Erythroblast (primary cell): ENCODE results near the gene PKN2.

Experiments
- GATA1 ChIP-seq: IDR thresholded peaks from 2 replicates; pipeline ENCODE4 v1.6.1; 2011; ENCODE audit warnings: low read depth, mild to moderate bottlenecking, control low read depth, low read length, moderate library complexity
- POLR2A ChIP-seq: IDR thresholded peaks from 2 replicates; pipeline ENCODE4 v1.6.1; 2011; ENCODE audit warnings: mild to moderate bottlenecking, low read length

DNA sequence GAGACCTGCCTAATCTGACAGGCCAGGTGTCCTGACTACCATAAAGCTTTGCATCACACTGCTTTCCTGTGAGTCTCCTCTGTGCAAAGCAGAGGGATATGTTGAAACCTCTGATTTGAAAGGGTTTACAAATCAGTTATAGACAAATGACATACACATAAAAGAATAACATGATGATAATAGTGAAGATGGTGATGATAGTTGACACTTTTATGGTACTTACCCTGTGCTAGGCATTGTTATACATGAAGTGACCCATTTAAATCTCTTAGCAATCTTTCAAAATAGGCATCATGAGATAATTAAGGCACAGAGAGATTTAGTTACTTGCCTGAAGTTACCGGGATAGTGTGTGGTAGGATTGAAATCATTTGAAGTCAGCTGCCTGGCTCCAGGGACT is 34.1 kb upstream of the PKN2 start:
- no peak for TF ChIP-seq POLR2A
- no peak for TF ChIP-seq GATA1
